Activated T-cell treated with anti-CD3 and anti-CD28 coated beads, Interleukin-2, amount 50 U/mL, for 4 hours (primary cell): Measurements from ENCODE around the gene MYOG. TPM values are rescaled to one million over a fixed set of nuclear protein-coding genes. Genes with fewer than 3 reads are reported as not detected.

ENCODE experiments used
- ATAC-seq, 2 donors: fragments of 200-7000 bp; cut with Tn5 transposase; one replicate each; pipeline ENCODE4 v1.10.0; 2021
- DNase-seq: peaks from one replicate; pipeline ENCODE4 v3.0.0-alpha.2; 2020
- H3K27me3 Mint-ChIP-seq: one replicate; pipeline ENCODE4 v1.8.0; 2021; ENCODE audit warnings: low read depth, mixed read lengths
- H3K36me3 Mint-ChIP-seq: one replicate; pipeline ENCODE4 v1.8.0; 2022; ENCODE audit warnings: mixed read lengths; ENCODE audit not compliant: insufficient read depth
- H3K4me1 Mint-ChIP-seq: one replicate; pipeline ENCODE4 v1.8.0; 2021; ENCODE audit warnings: low read depth, mixed read lengths
- H3K4me3 Mint-ChIP-seq: one replicate; pipeline ENCODE4 v1.8.0; 2021; ENCODE audit warnings: mild to moderate bottlenecking, moderate library complexity, mixed read lengths
- H3K9me3 Mint-ChIP-seq: one replicate; pipeline ENCODE4 v1.8.0; 2021; ENCODE audit warnings: mixed read lengths
- total RNA-seq, 3 donors: library from RNA; stranded (reverse); gene quantifications; one replicate each; pipeline ENCODE4 v1.2.1, GENCODE V29; 2021

MYOG gene
- total RNA-seq, 3 donors from 2014 or later = not detected

GRCh38 chr1:203056516-203056915 is 29.3 kb downstream of the MYOG start:
- ATAC-seq = no peak
- no peak for DNase-seq
- peaks cover 5% of the 10 kb centered on the region for H3K27me3 Mint-ChIP-seq

GRCh38 chr1:203056012-203056411 is 29.8 kb downstream of the MYOG start:
- Mint-ChIP-seq H3K27me3 (peaks cover 8% of the 10 kb centered on the region), H3K9me3 (no peaks in the 10 kb centered on the region), H3K36me3 (no peaks in the 10 kb centered on the region), H3K4me1 (no peaks in the 10 kb centered on the region), H3K4me3 (no peak overlapping the region)
- DNase-seq (no peak), ATAC-seq (no peak)

More at GRCh38 chr1:203056516-203056915, 29.3 kb downstream of the MYOG start:
- Mint-ChIP-seq H3K36me3 (no peaks in the 10 kb centered on the region), H3K9me3 (no peaks in the 10 kb centered on the region), H3K4me3 (no peak overlapping the region), H3K4me1 (no peaks in the 10 kb centered on the region)

- DNase-seq (no peak), ATAC-seq (no peak)
- Mint-ChIP-seq H3K9me3 (no peaks in the 10 kb centered on the region), H3K4me3 (no peak overlapping the region), H3K36me3 (no peaks in the 10 kb centered on the region), H3K27me3 (peaks cover 12% of the 10 kb centered on the region), H3K4me1 (no peaks in the 10 kb centered on the region)
Measured at GRCh38 chr1:203055161-203055799, 30.5 kb downstream of the MYOG start.

GRCh38 chr1:203054642-203055041 is 31.2 kb downstream of the MYOG start:
- Mint-ChIP-seq H3K27me3 (peaks cover 12% of the 10 kb centered on the region), H3K4me3 (no peak overlapping the region), H3K4me1 (no peaks in the 10 kb centered on the region), H3K9me3 (no peaks in the 10 kb centered on the region), H3K36me3 (no peaks in the 10 kb centered on the region)
- ATAC-seq (no peak), DNase-seq (no peak)

- H3K4me1 Mint-ChIP-seq = no peaks in the 10 kb centered on the region
- no peaks in the 10 kb centered on the region for H3K9me3 Mint-ChIP-seq
- H3K27me3 Mint-ChIP-seq = peaks cover 10% of the 10 kb centered on the region
- H3K4me3 Mint-ChIP-seq = no peak overlapping the region
- H3K36me3 Mint-ChIP-seq = no peaks in the 10 kb centered on the region
- DNase-seq = no peak
- no peak for ATAC-seq
Measured at GRCh38 chr1:203054184-203054583, 31.6 kb downstream of the MYOG start.

GRCh38 chr1:203052601-203053000 is 33.2 kb downstream of the MYOG start:
- H3K27me3 Mint-ChIP-seq = peaks cover 12% of the 10 kb centered on the region
- no peak overlapping the region for H3K4me3 Mint-ChIP-seq
- H3K36me3 Mint-ChIP-seq = no peaks in the 10 kb centered on the region
- no peaks in the 10 kb centered on the region for H3K4me1 Mint-ChIP-seq
- no peak for ATAC-seq
- no peak for DNase-seq
- no peaks in the 10 kb centered on the region for H3K9me3 Mint-ChIP-seq

GRCh38 chr1:203051841-203052324 is 33.9 kb downstream of the MYOG start:
- Mint-ChIP-seq H3K36me3 (no peaks in the 10 kb centered on the region), H3K9me3 (no peaks in the 10 kb centered on the region), H3K27me3 (peaks cover 14% of the 10 kb centered on the region), H3K4me1 (no peaks in the 10 kb centered on the region), H3K4me3 (no peak overlapping the region)
- DNase-seq (no peak), ATAC-seq (no peak)

- no peak for DNase-seq
- Mint-ChIP-seq H3K36me3 (no peaks in the 10 kb centered on the region), H3K4me1 (no peaks in the 10 kb centered on the region), H3K9me3 (no peaks in the 10 kb centered on the region), H3K27me3 (peaks cover 14% of the 10 kb centered on the region), H3K4me3 (no peak overlapping the region)
- no peak for ATAC-seq
Measured at GRCh38 chr1:203050826-203051225, 35.0 kb downstream of the MYOG start.

- Mint-ChIP-seq H3K9me3 (no peaks in the 10 kb centered on the region), H3K4me1 (no peaks in the 10 kb centered on the region), H3K4me3 (no peak overlapping the region), H3K36me3 (no peaks in the 10 kb centered on the region), H3K27me3 (peaks cover 14% of the 10 kb centered on the region)
- ATAC-seq (no peak), DNase-seq (no peak)
Measured at GRCh38 chr1:203049576-203050180, 36.1 kb downstream of the MYOG start.

- DNase-seq (no peak), ATAC-seq (no peak)
- Mint-ChIP-seq H3K27me3 (peaks cover 14% of the 10 kb centered on the region), H3K4me3 (no peak overlapping the region), H3K36me3 (no peaks in the 10 kb centered on the region), H3K9me3 (no peaks in the 10 kb centered on the region), H3K4me1 (no peaks in the 10 kb centered on the region)
Measured at GRCh38 chr1:203049077-203049476, 36.7 kb downstream of the MYOG start.

- Mint-ChIP-seq H3K27me3 (peaks cover 14% of the 10 kb centered on the region), H3K36me3 (no peaks in the 10 kb centered on the region), H3K4me3 (no peak overlapping the region), H3K9me3 (no peaks in the 10 kb centered on the region), H3K4me1 (no peaks in the 10 kb centered on the region)
- DNase-seq (no peak), ATAC-seq (no peak)
Measured at GRCh38 chr1:203048555-203049051, 37.2 kb downstream of the MYOG start.

GRCh38 chr1:203048086-203048485 is 37.7 kb downstream of the MYOG start:
- Mint-ChIP-seq H3K4me1 (no peaks in the 10 kb centered on the region), H3K27me3 (peaks cover 14% of the 10 kb centered on the region), H3K36me3 (no peaks in the 10 kb centered on the region), H3K9me3 (no peaks in the 10 kb centered on the region), H3K4me3 (no peak overlapping the region)
- no peak for ATAC-seq
- no peak for DNase-seq

- DNase-seq (no peak), ATAC-seq (no peak)
- no peaks in the 10 kb centered on the region for H3K9me3 Mint-ChIP-seq
- no peaks in the 10 kb centered on the region for H3K4me1 Mint-ChIP-seq
- H3K27me3 Mint-ChIP-seq = peaks cover 14% of the 10 kb centered on the region
- no peak overlapping the region for H3K4me3 Mint-ChIP-seq
- no peaks in the 10 kb centered on the region for H3K36me3 Mint-ChIP-seq
Measured at GRCh38 chr1:203046984-203047630, 38.7 kb downstream of the MYOG start.

- H3K9me3 Mint-ChIP-seq = no peaks in the 10 kb centered on the region
- H3K4me3 Mint-ChIP-seq = no peak overlapping the region
- no peaks in the 10 kb centered on the region for H3K36me3 Mint-ChIP-seq
- H3K4me1 Mint-ChIP-seq = no peaks in the 10 kb centered on the region
- peaks cover 10% of the 10 kb centered on the region for H3K27me3 Mint-ChIP-seq
- DNase-seq (no peak), ATAC-seq (no peak)
Measured at GRCh38 chr1:203045821-203046594, 39.8 kb downstream of the MYOG start.
